Activated CD8-positive, alpha-beta memory T cell treated with anti-CD3 and anti-CD28 coated beads for 24 hours (primary cell): ENCODE data around the gene LYRM2.
A peak's percentile ranks its signal among the peaks of the same experiment; 100 is the strongest.

Experiments
- DNase-seq: peaks from one replicate; pipeline ENCODE4 v3.0.0-alpha.2; 2020

The LYRM2 gene, protein sequence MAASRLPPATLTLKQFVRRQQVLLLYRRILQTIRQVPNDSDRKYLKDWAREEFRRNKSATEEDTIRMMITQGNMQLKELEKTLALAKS

DNA sequence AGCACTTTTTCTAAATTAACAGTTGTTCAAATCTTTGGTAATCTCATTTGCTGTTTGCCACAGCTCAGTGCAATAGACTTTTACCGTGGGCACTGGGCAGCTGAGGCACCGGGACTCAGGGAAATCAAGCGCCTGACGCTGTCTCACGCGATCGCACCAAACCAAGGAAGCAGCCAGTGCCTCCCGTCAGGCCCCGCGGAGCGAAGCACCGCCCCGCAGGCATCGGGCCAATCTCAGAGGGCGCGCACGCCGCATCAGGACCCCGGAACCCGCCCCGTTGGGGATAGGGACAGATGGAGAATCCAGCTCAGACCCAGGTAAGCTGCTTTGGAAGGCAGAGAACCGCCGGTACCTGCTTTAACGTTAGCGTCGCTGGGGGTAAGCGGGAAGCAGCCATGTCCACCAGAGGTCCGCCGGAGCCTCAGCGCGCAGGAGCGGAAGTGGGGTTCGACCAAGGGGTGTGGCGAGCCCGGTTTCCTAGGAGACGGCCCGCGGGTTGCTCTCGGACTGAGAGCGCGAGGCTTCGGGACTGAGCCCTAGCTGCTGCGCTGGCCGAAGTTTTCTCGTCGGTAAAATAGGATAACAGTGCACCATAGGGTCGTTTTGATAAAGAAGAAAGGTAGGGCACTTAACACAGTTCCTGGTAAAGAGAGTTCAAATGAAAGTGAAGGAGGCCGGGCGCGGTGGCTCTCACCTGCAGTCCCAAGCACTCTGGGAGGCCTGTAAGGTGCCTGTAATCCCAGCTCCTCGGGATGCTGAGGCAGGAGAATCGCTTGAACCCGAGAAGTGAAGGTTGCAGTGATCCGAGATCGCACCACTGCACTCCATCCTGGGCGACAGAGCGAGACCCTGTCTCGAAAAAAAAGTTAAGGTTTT is at the start of gene LYRM2:
Gene LYRM2 (minus strand): TSS at position 428 of the 876 bp plus-strand sequence. CDS start 31 bp downstream, at position 397.
- peak; percentile 97 for DNase-seq

DNA sequence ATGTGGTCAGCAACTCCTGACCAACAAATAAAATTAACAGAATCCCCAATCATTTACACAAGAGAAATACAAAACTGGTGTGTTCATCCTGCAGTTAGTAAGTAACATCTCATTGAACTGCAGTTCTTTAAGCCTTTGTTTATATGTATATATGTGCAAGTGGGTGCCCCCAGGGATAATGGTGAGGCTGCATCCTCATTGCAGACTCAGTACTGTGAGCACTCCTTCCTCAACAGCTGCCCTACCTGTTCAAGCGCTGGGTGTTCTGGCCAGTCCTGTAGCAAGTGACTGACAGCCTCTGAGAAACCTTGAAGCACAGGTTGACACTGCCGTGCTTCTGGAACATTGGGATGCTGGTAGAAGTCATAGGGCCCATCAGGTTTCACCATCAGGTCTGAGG is 49.8 kb upstream of the LYRM2 start:
- DNase-seq, result no peak

DNA sequence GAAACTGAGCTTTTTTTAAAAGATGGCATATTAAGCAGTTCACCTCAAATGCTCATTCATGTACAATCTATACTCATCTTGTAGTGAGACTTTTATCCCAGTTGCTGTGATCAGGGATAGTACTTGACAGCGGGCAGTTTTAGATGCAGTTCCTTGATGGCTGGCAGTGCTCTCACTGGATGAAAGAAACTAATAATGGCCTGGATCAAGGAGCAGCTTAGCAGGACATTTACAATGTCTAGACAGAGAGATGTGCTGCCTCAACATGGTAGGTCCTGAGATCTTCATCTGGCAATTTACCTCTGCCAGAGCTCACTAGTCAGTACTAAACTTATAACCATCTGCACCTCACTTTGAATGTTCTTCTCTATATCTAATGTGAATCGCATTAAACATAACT is 46.8 kb upstream of the LYRM2 start:
- DNase-seq, result no peak

DNA sequence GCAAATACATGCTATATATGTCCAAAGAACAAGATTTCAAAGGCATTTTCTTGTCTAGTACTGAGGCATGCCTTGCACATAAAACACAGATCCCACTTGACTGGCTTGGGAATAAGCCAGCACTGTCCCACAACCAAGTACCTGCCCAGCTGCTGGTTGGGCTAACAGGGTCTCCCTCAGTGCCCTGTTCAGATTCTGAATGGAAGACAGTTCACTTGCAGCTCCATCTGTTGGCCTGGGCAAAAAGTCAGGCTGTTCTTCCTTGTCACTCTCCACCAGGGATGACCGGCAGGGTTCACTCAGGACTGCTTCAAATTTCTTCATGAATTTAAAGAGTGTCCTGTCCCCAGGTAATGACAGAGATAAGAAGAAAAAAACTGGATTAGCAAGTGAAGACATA is 44.4 kb upstream of the LYRM2 start:
- DNase-seq, result no peak

DNA sequence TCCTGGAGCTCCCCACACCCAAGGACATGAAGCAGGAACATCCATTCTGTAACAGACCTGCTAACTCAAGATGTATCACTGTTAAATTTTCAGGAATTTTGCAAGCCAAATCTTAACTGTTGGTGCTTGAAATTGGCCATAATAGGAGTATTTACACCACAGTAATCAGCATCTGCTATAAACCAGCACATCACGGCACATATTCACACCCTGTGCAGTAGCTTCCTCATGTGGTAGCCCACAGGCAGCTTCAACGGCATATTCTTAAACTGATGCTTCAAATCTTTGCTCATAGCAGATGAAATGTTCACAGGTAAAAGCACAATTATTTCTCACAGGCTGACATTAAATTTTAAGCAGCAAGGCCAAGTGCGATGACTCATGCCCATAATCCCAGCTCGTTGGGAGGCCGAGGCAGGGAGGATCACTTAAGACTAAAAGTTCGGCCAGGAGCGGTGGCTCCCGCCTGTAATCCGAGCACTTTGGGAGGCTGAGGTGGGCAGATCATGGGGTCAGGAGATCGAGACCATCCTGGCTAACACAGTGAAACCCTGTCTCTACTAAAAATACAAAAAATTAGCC is 43.5 kb upstream of the LYRM2 start:
- DNase-seq, result no peak

DNA sequence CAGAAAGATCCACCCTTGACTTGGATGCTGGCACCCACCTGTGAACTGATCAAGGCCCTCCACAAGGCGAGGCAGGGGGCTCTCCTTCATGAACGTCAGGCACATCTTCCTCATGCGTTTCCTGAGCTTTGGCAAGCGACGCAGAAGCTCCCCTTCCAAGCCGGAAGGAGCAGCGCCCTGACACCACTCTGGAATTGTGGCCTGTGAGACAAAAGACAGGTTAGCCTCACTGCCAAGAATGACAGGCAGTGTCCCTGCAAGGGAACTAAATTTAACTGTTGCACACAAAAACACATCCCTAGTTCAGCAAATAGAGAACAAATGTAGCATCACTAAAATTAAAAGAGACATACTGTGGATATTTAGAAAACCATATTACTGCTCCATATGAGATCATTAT is 42.0 kb upstream of the LYRM2 start:
- DNase-seq, result no peak

DNA sequence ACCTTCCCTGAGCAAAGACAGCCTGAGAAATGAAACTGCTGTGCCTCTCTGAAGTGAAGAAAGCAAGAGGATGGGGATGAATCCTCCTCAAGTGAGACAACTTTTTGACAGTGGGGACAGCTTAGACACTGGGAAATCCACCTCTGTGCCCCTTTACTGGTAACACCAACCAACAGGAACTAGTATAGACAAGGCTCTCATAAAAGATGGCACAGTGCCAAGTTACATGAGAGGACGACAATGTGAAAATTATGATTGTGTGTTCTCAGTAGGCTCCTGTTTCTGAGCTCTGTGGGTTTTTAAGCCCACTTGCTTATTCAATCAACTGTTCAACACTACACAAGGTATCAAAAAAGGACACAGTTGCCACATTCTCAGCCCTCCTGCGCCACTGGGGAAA is 41.6 kb upstream of the LYRM2 start:
- no peak for DNase-seq

DNA sequence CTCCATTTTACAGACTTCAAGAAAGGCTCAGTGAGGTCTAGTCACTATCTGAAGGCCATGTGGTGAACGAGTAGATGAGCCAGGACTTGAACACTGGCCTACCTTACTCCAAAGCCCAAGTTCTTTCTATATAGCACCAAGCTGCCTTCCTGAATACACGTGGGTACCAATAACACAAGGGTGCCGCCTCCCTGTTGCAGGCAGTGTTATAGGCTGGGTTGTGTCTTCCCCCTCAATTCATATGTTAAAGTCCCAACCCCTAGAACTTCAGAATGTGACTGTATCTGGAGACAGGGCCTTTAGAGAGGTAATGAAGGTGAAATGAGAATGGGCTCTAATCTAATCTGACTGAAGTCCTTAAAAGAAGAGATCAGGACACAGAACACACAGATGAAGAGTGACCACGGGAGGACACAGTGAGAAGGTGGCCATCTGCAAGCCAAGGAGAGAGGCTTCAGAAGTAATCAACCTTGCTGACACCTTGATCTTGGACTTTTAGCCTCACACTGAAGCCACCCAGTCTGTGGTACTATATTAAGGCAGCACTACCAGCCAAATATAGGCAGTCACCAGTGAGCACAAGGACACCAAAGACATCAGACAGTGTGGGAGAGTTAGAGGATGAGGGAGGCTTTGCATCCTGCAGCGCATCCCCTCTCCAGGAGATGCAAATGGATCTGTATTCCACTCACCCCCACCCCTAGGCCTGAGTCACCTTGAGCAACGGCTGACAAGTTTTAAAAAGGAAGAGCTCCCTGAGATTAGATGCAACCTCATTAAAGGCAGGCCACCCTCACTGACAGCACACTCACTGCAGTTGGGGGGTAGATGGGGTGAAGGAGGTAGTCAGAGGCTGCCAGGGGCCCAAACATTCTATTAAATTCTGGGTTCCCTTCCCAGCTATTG is 40.9 kb upstream of the LYRM2 start:
- no peak for DNase-seq

DNA sequence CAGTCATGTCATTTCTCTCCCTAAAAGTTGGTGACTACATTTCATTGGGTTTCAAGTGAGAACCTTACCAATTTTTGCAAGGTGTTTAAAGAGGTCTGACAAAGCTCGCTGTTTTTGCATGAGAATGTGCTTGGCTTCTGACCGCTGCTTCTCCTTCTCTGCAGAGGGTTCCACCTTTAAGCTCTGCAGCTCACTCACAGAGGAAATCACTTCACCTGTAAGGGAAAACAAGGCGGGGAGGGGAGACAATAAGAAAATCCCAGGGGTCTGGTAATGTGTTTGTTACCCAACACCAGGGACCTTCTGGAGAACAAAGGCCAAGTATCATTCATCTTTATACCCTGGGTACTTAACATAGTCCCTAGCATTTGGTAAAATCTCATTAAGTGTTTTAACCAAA is 40.0 kb upstream of the LYRM2 start:
- no peak for DNase-seq

DNA sequence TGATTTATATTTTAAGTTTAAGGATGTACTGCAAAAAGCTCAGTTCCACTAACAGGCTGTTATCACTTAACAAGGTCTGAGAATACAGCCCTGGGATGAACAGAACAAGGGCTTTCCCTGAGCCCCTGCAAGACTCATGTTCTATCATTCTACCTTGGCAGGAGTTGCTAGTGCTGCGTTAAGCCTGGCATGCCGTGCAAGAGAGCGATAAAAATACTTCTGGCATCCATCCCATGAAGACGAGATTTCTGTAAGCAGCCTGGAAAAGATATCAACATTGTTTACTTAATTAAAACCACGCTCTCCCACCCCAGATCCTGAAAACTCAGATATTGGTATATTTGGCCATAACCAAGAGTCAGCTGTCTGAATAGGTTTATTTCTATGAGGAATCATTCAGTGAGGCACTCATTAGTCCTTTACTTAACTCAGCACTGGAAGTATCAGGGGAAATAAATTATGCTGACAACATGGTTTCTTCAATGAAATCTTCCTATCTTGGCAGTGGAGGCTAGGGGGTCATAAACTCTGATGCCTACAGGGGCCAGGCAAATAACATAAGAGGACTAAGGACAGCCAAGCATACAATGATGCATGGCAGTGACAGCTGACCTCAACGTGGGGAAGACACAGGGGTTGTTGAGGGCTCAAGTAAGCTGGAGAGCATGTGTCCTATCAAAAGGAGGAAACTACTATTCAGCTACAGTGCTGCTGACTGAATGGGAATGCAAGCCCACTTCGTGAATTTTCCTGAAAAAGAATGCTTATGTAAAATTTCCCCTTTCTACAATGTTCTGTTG is 37.6 kb upstream of the LYRM2 start:
- DNase-seq, result no peak

DNA sequence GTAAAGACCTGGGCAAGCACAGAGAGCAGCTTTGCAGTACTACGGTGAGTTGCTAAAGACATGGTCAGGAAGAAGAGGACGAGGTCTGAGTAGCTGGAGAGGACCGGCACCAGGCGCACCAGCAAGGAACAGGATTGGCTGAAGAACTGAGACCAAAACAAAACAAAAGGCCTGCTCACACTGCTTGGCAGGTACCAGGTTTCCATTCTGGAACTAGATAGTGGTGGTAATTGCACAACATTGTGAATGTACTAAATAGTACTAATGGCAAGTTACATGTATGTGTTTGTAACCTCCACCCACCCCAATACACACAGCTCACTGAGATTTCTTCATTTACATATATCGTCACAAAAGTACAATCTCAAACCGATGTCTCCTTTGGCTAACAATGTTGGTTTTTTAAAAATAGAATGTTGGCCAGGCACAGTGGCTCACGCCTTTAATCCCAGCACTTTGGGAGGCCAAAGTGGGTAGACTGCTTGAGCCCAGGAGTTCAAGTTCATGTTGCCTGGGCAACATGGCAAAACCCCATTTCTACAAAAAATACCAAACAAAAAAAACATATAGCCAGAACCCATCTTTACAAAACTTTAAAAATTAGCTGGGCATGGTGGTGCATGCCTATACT is 32.5 kb upstream of the LYRM2 start:
- DNase-seq, result no peak

DNA sequence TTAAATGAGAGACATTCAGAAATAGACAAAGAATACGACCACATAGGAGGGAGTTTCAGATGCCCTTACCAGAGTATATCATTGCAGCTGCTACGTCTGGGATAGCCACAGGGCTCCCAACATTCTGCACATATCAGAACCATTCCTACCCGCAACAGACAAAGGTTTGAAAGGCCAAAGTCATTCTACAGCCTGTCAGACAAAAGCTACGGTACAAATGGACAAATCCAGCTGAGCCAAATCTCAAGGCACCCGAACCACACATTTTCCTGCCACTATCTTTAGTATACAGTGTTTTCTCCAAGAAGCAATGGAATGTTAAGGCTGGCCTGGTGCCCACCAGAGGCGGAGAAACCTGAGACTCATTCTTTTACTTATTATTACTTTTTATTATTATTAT is 30.5 kb upstream of the LYRM2 start:
- no peak for DNase-seq

DNA sequence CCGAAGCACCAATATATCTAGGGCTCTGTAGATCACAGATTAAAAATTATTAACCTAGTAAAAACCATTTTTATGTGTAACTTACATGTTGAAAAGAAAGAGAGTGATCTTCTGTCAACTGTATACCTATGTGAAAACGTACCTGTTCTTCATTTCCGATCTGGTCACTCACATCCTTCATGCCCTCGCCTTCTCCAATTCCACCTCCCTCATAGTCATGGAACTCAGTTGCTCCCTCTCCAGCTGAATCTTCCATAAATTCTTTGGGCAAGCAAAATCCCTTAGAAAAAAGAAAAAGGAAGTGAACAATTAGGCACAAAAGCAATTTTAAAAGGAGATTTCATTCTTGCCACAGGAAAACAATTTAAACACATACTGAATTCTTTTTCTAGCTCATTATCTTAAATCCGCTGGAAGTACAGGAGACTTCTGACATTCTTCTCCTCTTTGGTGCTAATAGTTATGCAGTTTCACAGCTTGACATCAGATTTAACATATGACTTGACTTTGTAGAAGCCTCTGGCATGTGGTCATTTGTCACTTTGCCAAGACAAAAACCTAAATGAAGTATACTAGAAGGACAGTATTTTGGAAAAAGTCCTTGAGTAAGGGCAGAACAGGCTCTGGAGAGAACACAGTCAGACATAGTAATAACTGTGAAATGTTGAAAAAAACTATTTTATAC is 29.5 kb upstream of the LYRM2 start:
- DNase-seq, result no peak

DNA sequence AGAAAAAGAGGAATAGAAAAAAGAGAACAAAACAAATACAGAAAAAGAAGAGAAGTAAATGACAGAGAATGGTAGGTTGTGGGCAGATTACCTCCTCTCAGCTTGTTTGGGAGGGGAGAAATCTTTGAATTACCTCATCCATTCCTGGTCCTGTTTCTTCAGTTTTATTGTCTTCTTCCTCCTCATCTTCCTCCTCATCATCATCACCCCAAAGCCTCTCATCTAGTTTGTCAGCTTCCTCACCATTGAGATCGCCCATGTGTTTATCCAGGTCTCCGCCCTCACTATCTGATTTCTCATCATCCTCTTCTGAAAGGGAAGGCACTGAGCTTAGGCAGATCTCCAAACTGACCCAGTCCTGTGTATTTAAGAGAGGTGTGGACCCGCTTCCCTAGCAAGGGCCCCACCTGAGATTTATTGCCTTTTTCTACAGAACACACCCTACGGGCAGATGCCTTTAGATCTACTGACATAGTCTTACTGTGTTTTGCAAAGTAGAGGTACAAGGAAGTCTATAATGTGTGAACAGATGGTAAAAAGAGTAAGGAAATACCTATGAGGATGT is 24.2 kb upstream of the LYRM2 start:
- DNase-seq, result no peak

DNA sequence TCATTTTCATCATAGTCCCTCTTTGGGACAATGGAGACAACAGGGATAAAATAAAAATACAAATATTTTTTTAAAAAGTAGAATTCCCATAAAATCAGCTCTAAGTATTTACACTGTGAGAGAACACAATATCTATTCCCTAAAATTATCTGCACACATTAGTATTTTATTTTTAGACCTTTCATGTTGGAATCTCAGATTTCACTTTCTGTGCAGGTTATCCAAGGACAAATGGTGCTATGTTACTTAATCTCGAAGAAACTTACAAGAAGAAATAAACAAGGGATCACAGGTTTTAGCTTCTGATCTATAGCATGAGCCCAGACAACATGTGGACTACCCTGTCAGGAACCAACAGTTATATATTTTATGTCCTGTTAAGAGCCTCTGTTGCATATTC is 23.0 kb upstream of the LYRM2 start:
- no peak for DNase-seq

DNA sequence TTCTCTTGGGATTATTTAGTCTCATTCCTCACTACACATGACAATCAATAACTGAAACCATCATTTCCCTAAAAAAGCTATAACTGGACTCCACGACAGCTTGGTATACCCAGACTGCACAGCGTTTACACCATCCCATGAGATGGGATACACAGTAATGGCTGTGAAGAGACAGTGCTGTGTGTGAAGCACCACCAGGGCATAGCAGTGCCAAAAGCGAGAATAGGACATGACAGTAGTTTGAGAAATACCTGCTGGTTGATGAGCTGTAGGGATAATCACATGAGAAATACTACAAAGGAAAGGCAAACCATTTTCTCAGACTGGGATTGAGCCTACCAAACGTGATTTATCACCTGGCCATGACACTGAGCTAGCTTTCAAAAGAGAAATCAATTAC is 22.4 kb upstream of the LYRM2 start:
- DNase-seq, result no peak

DNA sequence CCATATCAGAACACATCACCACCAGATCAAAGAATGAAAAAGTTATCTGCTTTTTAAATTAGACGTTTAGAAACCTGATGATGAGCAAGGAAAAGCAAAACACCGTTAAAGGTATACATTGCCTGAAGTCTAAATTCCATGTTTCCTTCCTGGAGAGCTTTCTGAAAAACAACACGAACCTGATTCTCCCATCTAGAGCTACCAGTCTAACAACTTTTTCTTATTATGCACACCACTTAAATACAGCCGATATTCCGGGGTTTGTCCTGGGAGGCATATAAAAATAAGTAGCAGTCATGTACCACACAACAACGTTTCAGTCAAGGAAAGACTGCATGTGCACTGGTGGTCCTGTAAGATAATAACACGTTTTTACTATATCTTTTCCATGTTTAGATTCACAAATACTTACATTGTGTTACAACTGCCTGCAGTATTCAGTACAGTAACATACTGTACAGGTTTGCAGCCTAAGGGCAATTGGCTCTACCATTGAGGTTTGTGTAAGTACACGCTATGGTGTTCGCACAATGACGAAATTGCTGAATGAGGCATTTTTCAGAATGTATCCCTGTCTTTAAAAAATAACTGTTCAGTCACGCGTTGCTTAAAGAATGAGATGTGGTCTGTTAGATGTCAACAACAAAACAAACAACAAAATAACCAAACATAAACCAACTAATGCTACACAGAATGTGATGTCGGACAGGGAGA is 19.1 kb upstream of the LYRM2 start:
- DNase-seq, result no peak

DNA sequence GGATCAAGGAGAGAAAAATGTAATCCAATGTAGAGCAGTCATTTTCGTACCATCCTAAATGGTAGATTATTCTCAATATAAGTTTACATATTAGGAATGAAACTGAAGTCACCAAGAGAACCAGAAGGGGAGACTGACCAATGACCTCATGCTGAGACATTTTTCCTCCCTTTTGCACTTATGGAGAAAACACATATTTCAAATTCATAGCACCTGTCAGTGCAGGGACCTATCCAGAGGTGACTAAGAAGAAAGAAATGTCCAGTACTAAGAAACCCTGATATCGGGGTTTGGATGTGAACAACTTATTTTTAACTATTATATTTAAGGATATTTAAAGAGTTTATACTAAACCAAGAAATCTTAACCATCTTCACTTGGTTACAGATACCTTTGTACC is 16.6 kb upstream of the LYRM2 start:
- DNase-seq, result no peak

DNA sequence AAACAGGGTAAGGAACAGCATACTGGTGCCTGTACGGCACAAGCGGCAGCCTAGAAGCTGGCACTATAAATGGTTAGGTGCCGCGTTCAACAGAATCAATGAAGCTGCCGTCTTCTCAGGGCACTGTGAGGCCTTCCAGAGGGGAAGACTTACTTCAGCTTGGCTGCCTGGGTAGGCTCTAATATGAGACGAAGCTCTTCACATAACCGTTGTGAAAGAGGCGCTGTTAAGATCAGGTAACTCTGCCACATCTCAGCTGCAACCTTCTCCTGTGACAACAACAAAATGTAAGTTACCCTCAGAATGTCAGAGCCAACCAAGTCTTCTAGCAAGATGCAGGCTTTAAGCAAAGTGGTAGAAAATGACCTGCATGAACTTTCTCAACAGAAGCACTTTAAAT is 12.0 kb upstream of the LYRM2 start:
- no peak for DNase-seq

DNA sequence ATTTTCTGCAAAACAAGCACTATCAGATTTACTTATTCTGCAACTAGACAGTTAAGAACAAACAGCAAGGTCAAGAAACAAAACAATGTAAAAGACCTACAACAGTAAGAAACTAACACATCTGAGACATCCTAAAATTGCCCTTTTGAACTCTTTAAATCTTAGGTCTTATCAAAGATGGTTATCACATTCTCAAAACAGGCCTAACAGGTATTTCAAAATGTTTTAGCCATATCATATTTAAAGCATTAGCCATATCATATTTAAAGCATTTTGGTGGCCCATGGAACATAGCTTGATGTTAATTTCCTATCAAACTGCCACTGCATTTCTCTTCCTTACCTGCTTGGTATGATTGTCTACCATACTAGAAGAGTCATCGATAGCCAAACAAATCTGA is 11.1 kb upstream of the LYRM2 start:
- DNase-seq, result no peak
